ENCODE results near the gene USP10.

The USP10 gene

GRCh38 chr16:84803146-84803545 is 103.3 kb downstream of the USP10 start:
- DNase-seq: no peak
- no peaks in the 10 kb centered on the region for H3K9me3 ChIP-seq (ENCODE audit: severe bottlenecking)
- no peak overlapping the region for H3K27ac ChIP-seq
- no peak overlapping the region for H3K4me3 ChIP-seq (ENCODE audit: low read depth, low read length)
- no peak for TF ChIP-seq CTCF (IDR thresholded peaks at IDR 0.05; ENCODE audit: low read depth, low read length)
- H3K27me3 ChIP-seq (ENCODE audit: insufficient read depth, low read depth, severe bottlenecking): no peaks in the 10 kb centered on the region
- no peaks in the 10 kb centered on the region for H3K36me3 ChIP-seq

- H3K9me3 ChIP-seq (ENCODE audit: severe bottlenecking): no peaks in the 10 kb centered on the region
- H3K27me3 ChIP-seq (ENCODE audit: insufficient read depth, low read depth, severe bottlenecking): no peaks in the 10 kb centered on the region
Measured at GRCh38 chr16:84804326-84804725, 104.5 kb downstream of the USP10 start.

DNA sequence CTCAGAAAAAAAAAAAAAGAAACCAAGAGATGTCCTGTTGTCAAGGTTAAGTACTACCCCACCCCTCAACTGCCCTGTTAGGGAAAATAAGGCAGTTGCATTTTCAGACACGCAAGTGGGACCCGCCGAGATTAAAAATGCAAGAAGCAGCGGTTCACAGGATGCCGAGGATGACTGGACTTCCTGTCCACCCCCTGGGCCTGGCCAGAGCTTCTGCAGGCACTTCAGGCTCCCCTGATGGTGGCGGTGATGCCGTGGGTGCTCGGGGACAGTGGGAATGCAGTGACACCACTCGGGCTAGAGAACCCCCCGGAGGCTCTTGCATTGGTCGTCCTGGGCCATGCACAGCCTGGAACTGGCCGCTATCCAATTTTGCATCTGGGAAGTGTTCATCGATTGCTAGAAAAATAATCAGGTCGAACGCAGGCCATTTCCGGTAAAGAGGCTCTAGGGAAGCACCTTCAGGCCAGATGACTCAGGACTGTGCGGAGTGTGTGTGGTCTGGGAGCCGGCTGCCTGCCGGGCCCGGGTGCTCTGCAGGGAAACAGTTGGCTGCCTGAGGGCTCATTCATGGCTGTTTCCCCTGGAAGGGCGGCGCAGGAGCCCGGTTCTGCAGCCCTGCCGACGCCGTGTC is 106.6 kb downstream of the USP10 start:
- no peaks in the 10 kb centered on the region for H3K27me3 ChIP-seq (ENCODE audit: insufficient read depth, low read depth, severe bottlenecking)
- no peak for TF ChIP-seq CTCF (IDR thresholded peaks at IDR 0.05; ENCODE audit: low read depth, low read length)
- DNase-seq: no peak

More at GRCh38 chr16:84804326-84804725, 104.5 kb downstream of the USP10 start:
- no peak overlapping the region for H3K27ac ChIP-seq
- no peak for TF ChIP-seq CTCF (IDR thresholded peaks at IDR 0.05; ENCODE audit: low read depth, low read length)
- DNase-seq: no peak
- no peak overlapping the region for H3K4me3 ChIP-seq (ENCODE audit: low read depth, low read length)
- no peaks in the 10 kb centered on the region for H3K36me3 ChIP-seq

DNA sequence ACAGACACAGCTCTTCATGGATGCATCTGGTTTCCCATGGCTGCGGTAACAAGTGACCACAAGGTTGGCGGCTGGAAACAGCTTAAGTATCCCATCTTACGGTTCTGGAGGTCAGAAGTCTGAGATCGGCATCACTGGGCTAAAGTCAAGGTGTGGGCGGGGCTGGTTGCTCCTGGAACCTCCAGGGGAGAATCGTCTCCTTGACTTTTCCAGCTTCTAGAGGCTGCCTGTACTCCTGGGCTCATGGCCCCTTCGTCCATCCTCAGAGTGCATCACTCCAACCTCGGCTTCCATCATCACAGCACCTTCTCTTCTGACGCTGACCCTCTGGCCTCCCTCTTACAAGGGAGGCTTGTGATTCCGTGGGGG is 107.1 kb downstream of the USP10 start:
- H3K9me3 ChIP-seq (ENCODE audit: severe bottlenecking): no peaks in the 10 kb centered on the region
- H3K27me3 ChIP-seq (ENCODE audit: insufficient read depth, low read depth, severe bottlenecking): no peaks in the 10 kb centered on the region
- no peak for TF ChIP-seq CTCF (IDR thresholded peaks at IDR 0.05; ENCODE audit: low read depth, low read length)
- H3K4me3 ChIP-seq (ENCODE audit: low read depth, low read length): no peak overlapping the region
- no peak overlapping the region for H3K27ac ChIP-seq
- DNase-seq: no peak
- H3K36me3 ChIP-seq: no peaks in the 10 kb centered on the region

More for the DNA sequence above, 106.6 kb downstream of the USP10 start:
- H3K27ac ChIP-seq: no peak overlapping the region
- no peak overlapping the region for H3K4me3 ChIP-seq (ENCODE audit: low read depth, low read length)
- no peaks in the 10 kb centered on the region for H3K36me3 ChIP-seq
- H3K9me3 ChIP-seq (ENCODE audit: severe bottlenecking): no peaks in the 10 kb centered on the region

DNA sequence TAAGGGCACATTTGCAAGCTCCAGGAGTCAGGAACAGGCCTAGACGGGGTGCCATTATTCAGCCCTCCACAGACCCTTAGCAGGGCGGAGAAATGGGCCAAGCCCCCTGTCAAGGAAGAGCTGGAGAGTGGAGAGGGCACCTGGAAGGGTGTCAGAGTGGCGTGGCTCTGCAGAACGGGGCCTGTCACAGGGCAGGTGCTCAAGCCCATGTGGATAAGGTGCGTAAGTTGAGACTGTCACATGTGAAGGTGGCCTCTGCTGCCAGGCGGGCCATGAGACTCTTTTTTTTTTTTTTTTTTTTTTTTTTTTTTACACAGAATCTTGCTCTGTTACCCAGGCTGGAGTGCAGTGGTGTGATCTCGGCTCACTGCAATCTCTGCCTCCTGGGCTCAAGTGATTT is 108.0 kb downstream of the USP10 start:
- Histone ChIP-seq H3K27me3 (ENCODE audit: insufficient read depth, low read depth, severe bottlenecking) (no peaks in the 10 kb centered on the region), H3K4me3 (ENCODE audit: low read depth, low read length) (no peak overlapping the region), H3K27ac (no peak overlapping the region), H3K9me3 (ENCODE audit: severe bottlenecking) (no peaks in the 10 kb centered on the region), H3K36me3 (no peaks in the 10 kb centered on the region)
- no peak for TF ChIP-seq CTCF (IDR thresholded peaks at IDR 0.05; ENCODE audit: low read depth, low read length)
- DNase-seq: no peak

DNA sequence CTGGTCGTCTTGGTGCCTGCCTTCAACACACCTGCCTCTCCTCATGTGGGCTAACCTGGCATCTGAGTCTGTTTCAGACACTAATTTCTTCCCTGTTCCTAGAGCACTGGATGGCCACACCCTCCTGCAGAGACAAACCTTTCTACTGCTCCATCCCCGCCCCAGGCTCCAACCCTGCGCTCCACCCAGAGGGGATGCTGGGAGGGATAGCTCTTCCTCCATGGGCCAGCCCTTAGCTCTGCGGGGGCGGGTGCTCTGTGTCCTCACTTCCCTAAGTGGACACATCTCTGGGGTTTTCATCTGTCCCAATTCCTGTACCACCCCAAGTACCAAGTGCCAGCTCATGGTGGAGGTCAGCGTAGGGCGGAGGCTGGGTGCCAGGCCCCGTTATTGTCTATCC is 109.0 kb downstream of the USP10 start:
- Histone ChIP-seq H3K9me3 (ENCODE audit: severe bottlenecking) (no peaks in the 10 kb centered on the region), H3K27ac (no peak overlapping the region), H3K4me3 (ENCODE audit: low read depth, low read length) (no peak overlapping the region), H3K27me3 (ENCODE audit: insufficient read depth, low read depth, severe bottlenecking) (no peaks in the 10 kb centered on the region), H3K36me3 (no peaks in the 10 kb centered on the region)
- TF ChIP-seq CTCF (IDR thresholded peaks at IDR 0.05; ENCODE audit: low read depth, low read length): no peak
- DNase-seq: no peak

Measured in WERI-Rb-1 (cell line).